Esophagus muscularis mucosa (tissue), 4 donors: Measurements from ENCODE around the gene AADACL2. TPM values are rescaled to one million over a fixed set of nuclear protein-coding genes. Genes with fewer than 3 reads are reported as not detected.

Source experiments
- DNase-seq: peaks from one replicate; pipeline ENCODE4 v3.0.0-alpha.2; 2017; ENCODE audit errors: extremely low spot score
- H3K27ac ChIP-seq, 4 donors: fragments of 200-600 bp; sonication (generic); replicated peaks in 1 of 4; 1 replicate in 3 of 4; 2 replicates in 1 of 4; pipeline ENCODE4 v1.5.1; 2016 to 2019; ENCODE audit warnings: mild to moderate bottlenecking in 1 of 4
- H3K27me3 ChIP-seq, 4 donors: fragments of 200-600 bp; sonication (generic); one replicate each; pipeline versions ENCODE4 v1.5.1 to v1.6.0; 2016 to 2019
- H3K36me3 ChIP-seq, 4 donors: fragments of 200-600 bp; sonication (generic); one replicate each; pipeline ENCODE4 v1.5.1; 2016 to 2019
- H3K4me1 ChIP-seq, 4 donors: fragments of 200-600 bp; sonication (generic); one replicate each; pipeline ENCODE4 v1.5.1; 2016 to 2019
- H3K4me3 ChIP-seq, 4 donors: fragments of 200-600 bp; sonication (generic); 1 replicate in 2 of 4; 2 replicates in 2 of 4; pipeline ENCODE4 v1.5.1; 2016 to 2019; ENCODE audit warnings: mild to moderate bottlenecking in 4 of 4, moderate library complexity in 1 of 4
- H3K9me3 ChIP-seq, 4 donors: fragments of 200-600 bp; sonication (generic); 1 replicate in 3 of 4; 2 replicates in 1 of 4; pipeline ENCODE4 v1.5.1; 2016 to 2019
- EP300 ChIP-seq: sonication (generic); formaldehyde crosslinking; IDR thresholded peaks from one replicate; pipeline ENCODE4 v1.6.1; 2017; ENCODE audit warnings: antibody characterized with exemption
- POLR2A ChIP-seq: fragments of 450-650 bp; IDR thresholded peaks from one replicate; pipeline ENCODE4 v1.6.1; 2017; ENCODE audit warnings: antibody characterized with exemption, moderate library complexity, mild to moderate bottlenecking, low read depth
- POLR2AphosphoS5 ChIP-seq, 2 donors: sonication (generic); formaldehyde crosslinking; IDR thresholded peaks; one replicate each; pipeline ENCODE4 v1.6.1; 2017; ENCODE audit warnings: antibody characterized with exemption in 2 of 2
- WGBS: methylation state at CpG from one replicate; pipeline ENCODE4 v1.1.5; 2018; 5-methylcytosine and 5-hydroxymethylcytosine counted together
- intact Hi-C: fragments of 100-400 bp; cut with DNase I; formaldehyde crosslinking; loops from one replicate; pipeline ENCODE4 v1.15.1; 2023
- total RNA-seq, 4 donors: library from RNA; depleted of rRNA; stranded (reverse); fragments of >200 nt; gene quantifications; one replicate each; pipeline versions ENCODE4 v1.1.0 to v1.2.1, GENCODE V29; 2016
- TF ChIP-seq, protein P1 (sequence below), 3 experiments: fragments of 200-600 bp in 2 of 3; fragments of 450-650 bp in 1 of 3; sonication (generic) in 2 of 3; IDR thresholded peaks; one replicate each; pipeline ENCODE4 v1.5.1; 2017 to 2019; ENCODE audit warnings: antibody characterized with exemption in 3 of 3, mild to moderate bottlenecking in 2 of 3, moderate library complexity in 1 of 3

Gene AADACL2
- total RNA-seq, 4 donors from 2014 or later: 0.17 to 0.33 (median 0.26) TPM; not detected in 1

- intact Hi-C loops: no loop called here
- TF ChIP-seq POLR2A (no peak), POLR2AphosphoS5 (IDR thresholded peaks at IDR 0.05) (no peak), EP300 (no peak)
- TF ChIP-seq, protein P1, sequence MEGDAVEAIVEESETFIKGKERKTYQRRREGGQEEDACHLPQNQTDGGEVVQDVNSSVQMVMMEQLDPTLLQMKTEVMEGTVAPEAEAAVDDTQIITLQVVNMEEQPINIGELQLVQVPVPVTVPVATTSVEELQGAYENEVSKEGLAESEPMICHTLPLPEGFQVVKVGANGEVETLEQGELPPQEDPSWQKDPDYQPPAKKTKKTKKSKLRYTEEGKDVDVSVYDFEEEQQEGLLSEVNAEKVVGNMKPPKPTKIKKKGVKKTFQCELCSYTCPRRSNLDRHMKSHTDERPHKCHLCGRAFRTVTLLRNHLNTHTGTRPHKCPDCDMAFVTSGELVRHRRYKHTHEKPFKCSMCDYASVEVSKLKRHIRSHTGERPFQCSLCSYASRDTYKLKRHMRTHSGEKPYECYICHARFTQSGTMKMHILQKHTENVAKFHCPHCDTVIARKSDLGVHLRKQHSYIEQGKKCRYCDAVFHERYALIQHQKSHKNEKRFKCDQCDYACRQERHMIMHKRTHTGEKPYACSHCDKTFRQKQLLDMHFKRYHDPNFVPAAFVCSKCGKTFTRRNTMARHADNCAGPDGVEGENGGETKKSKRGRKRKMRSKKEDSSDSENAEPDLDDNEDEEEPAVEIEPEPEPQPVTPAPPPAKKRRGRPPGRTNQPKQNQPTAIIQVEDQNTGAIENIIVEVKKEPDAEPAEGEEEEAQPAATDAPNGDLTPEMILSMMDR (IDR thresholded peaks at IDR 0.05): no peak
- no peak overlapping the region for H3K4me3 ChIP-seq
- H3K27me3 ChIP-seq: no peaks in the 10 kb centered on the region
- no peak overlapping the region for H3K27ac ChIP-seq
- no peaks in the 10 kb centered on the region for H3K4me1 ChIP-seq
- DNase-seq: no peak
- no peaks in the 10 kb centered on the region for H3K9me3 ChIP-seq
- 89% methylated on average over 2 of the region's 2 CpGs for WGBS
- no peaks in the 10 kb centered on the region for H3K36me3 ChIP-seq
Observed at GRCh38 chr3:151792411-151792810, 58.7 kb downstream of the AADACL2 start.

GRCh38 chr3:151793636-151794035 is 59.9 kb downstream of the AADACL2 start:
- TF ChIP-seq POLR2A: no peak
- no peak for TF ChIP-seq POLR2AphosphoS5 (IDR thresholded peaks at IDR 0.05)
- TF ChIP-seq, protein P1 (IDR thresholded peaks at IDR 0.05): no peak
- TF ChIP-seq EP300: no peak
- 68% methylated on average over 2 of the region's 2 CpGs for WGBS
- DNase-seq: no peak

GRCh38 chr3:151794080-151794479 is 60.4 kb downstream of the AADACL2 start:
- H3K4me3 ChIP-seq: no peak overlapping the region
- H3K27ac ChIP-seq: no peak overlapping the region
- WGBS: 84% methylated on average over 2 of the region's 2 CpGs
- TF ChIP-seq, protein P1 (IDR thresholded peaks at IDR 0.05): no peak
- TF ChIP-seq POLR2AphosphoS5 (IDR thresholded peaks at IDR 0.05) (no peak), POLR2A (no peak), EP300 (no peak)
- intact Hi-C loops: no loop called here
- no peaks in the 10 kb centered on the region for H3K36me3 ChIP-seq
- H3K9me3 ChIP-seq: no peaks in the 10 kb centered on the region
- H3K4me1 ChIP-seq: no peaks in the 10 kb centered on the region
- no peaks in the 10 kb centered on the region for H3K27me3 ChIP-seq
- DNase-seq: no peak

More at GRCh38 chr3:151793636-151794035, 59.9 kb downstream of the AADACL2 start:
- H3K4me3 ChIP-seq: no peak overlapping the region
- H3K27ac ChIP-seq: no peak overlapping the region
- H3K9me3 ChIP-seq: no peaks in the 10 kb centered on the region
- H3K36me3 ChIP-seq: no peaks in the 10 kb centered on the region
- H3K4me1 ChIP-seq: no peaks in the 10 kb centered on the region
- H3K27me3 ChIP-seq: no peaks in the 10 kb centered on the region
- intact Hi-C loops: no loop called here

DNA sequence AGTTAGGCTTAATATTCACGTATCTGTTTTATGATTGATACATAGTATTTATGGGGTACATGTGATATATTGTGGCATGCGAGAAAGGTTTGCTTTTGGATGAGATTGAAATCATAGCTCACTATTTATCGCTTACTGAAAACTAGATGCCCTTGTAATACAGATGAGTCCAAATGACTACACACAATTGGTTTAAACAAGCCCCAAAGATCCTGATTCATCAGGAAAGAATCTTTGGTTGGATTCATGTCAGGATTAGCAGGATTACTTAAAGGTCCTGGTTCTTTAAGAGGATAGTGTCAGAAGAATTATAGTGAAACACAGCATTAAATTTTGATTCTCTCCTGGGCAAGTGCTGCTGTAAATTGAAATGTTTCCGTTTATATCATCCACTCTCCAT is 61.5 kb downstream of the AADACL2 start:
- no peak overlapping the region for H3K4me3 ChIP-seq
- DNase-seq: no peak

More for the DNA sequence above, 61.5 kb downstream of the AADACL2 start:
- no peak overlapping the region for H3K27ac ChIP-seq
- TF ChIP-seq, protein P1 (IDR thresholded peaks at IDR 0.05): no peak
- TF ChIP-seq POLR2A: no peak
- TF ChIP-seq EP300: no peak
- TF ChIP-seq POLR2AphosphoS5 (IDR thresholded peaks at IDR 0.05): no peak
- WGBS: 65% methylated on average over 4 of the region's 4 CpGs
- H3K36me3 ChIP-seq: no peaks in the 10 kb centered on the region
- H3K9me3 ChIP-seq: no peaks in the 10 kb centered on the region
- no peaks in the 10 kb centered on the region for H3K27me3 ChIP-seq
- no peaks in the 10 kb centered on the region for H3K4me1 ChIP-seq
- intact Hi-C loops: no loop called here
